ENCODE measurements around the gene TRAM2.

Gene TRAM2

DNA sequence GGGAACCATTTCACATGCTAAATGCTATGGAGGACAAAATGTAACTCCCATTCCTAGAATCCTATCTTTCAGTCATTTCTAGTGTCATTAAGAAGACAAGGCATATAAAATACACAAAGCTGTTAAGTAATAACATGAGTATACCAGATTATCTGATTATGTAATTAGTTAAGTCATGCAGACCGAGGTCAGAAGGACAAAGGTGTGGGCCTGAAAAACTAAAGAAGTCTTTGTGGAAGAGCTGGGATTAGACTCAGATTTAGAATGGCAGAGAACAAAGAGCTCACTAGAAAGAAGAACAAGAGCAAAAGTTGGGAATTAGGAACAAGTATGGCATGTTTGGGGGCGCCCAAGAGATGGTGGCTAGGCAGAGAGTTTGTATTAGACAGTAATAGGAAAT, 119.8 kb downstream of the TRAM2 start:
- Histone ChIP-seq H3K9me3 (ENCODE audit: insufficient read depth, low read depth, low read length) (no peaks in the 10 kb centered on the region), H3K79me2 (ENCODE audit: insufficient read depth, low read length) (no peaks in the 10 kb centered on the region), H3K4me1 (ENCODE audit: insufficient read depth, low read length, poor library complexity, severe bottlenecking) (peaks cover 6% of the 10 kb centered on the region), H3K4me2 (ENCODE audit: low read depth, low read length, poor library complexity, severe bottlenecking) (no peak overlapping the region), H3K36me3 (ENCODE audit: insufficient read depth, low read length) (no peaks in the 10 kb centered on the region), H2AFZ (ENCODE audit: low read length) (no peak overlapping the region), H3K4me3 (ENCODE audit: low read length, poor library complexity, severe bottlenecking) (no peak overlapping the region), H4K20me1 (ENCODE audit: insufficient read depth, low read length, poor library complexity, severe bottlenecking) (no peaks in the 10 kb centered on the region), H3F3A (ENCODE audit: low read depth) (no peaks in the 10 kb centered on the region), H3K27me3 (ENCODE audit: insufficient read depth, low read length, poor library complexity, severe bottlenecking) (no peaks in the 10 kb centered on the region), H3K9me2 (replicated peaks; ENCODE audit: low read depth, low read length) (no peaks in the 10 kb centered on the region), H3K9ac (ENCODE audit: low read depth, low read length, poor library complexity, severe bottlenecking) (no peak overlapping the region)
- no peak for TF ChIP-seq EZH2phosphoT487 (IDR thresholded peaks at IDR 0.05; ENCODE audit: borderline replicate concordance)
- TF ChIP-seq, protein P1, sequence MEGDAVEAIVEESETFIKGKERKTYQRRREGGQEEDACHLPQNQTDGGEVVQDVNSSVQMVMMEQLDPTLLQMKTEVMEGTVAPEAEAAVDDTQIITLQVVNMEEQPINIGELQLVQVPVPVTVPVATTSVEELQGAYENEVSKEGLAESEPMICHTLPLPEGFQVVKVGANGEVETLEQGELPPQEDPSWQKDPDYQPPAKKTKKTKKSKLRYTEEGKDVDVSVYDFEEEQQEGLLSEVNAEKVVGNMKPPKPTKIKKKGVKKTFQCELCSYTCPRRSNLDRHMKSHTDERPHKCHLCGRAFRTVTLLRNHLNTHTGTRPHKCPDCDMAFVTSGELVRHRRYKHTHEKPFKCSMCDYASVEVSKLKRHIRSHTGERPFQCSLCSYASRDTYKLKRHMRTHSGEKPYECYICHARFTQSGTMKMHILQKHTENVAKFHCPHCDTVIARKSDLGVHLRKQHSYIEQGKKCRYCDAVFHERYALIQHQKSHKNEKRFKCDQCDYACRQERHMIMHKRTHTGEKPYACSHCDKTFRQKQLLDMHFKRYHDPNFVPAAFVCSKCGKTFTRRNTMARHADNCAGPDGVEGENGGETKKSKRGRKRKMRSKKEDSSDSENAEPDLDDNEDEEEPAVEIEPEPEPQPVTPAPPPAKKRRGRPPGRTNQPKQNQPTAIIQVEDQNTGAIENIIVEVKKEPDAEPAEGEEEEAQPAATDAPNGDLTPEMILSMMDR (conservative IDR thresholded peaks at IDR 0.05; ENCODE audit: low read length), result no peak

DNA sequence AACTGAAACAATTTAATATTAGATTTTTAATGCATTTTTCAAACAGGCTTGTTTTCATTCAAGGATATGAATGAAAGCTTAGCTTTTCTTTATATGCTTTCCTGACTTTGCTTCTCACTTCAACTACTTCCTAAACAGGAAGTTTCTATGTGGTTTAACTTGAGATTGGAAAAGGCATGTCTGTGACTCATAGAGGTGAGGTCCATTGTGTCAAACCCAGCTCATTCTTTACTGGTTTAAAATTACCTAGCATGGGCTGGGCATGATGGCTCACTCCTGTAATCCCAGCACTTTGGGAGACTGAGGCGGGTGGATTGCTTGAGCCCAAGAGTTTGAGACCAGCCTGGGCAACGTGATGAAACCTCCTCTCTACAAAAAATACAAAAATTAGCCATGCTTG, 122.3 kb downstream of the TRAM2 start:
- Histone ChIP-seq H2AFZ (ENCODE audit: low read length) (no peak overlapping the region), H3F3A (ENCODE audit: low read depth) (no peaks in the 10 kb centered on the region), H3K9me2 (replicated peaks; ENCODE audit: low read depth, low read length) (no peaks in the 10 kb centered on the region), H3K4me1 (ENCODE audit: insufficient read depth, low read length, poor library complexity, severe bottlenecking) (peaks cover 6% of the 10 kb centered on the region), H3K36me3 (ENCODE audit: insufficient read depth, low read length) (no peaks in the 10 kb centered on the region; the same call in 1 of the 2 replicates), H4K20me1 (ENCODE audit: insufficient read depth, low read length, poor library complexity, severe bottlenecking) (no peaks in the 10 kb centered on the region), H3K4me3 (ENCODE audit: low read length, poor library complexity, severe bottlenecking) (no peak overlapping the region), H3K27me3 (ENCODE audit: insufficient read depth, low read length, poor library complexity, severe bottlenecking) (no peaks in the 10 kb centered on the region), H3K79me2 (ENCODE audit: insufficient read depth, low read length) (no peaks in the 10 kb centered on the region), H3K4me2 (ENCODE audit: low read depth, low read length, poor library complexity, severe bottlenecking) (no peak overlapping the region), H3K9ac (ENCODE audit: low read depth, low read length, poor library complexity, severe bottlenecking) (no peak overlapping the region), H3K9me3 (ENCODE audit: insufficient read depth, low read depth, low read length) (0 out of 2 replicates have a peak, but pooled peaks cover 9% of the 10 kb centered on the region)
- TF ChIP-seq, protein P1 (conservative IDR thresholded peaks at IDR 0.05; ENCODE audit: low read length), result no peak
